ENCODE data around the gene SP2. TPM values are rescaled to one million over a fixed set of nuclear protein-coding genes. Genes with fewer than 3 reads are reported as not detected.

The SP2 gene
- total RNA-seq, 2 experiments from 2014 or later: 5.8 to 22.1 TPM

- no peaks in the 10 kb centered on the region for H3K4me1 ChIP-seq (ENCODE audit: insufficient read depth, low read length, poor library complexity, severe bottlenecking)
- H3K27ac ChIP-seq (ENCODE audit: low read depth, low read length, poor library complexity, severe bottlenecking): no peak within 1 kb of the TSS
- no peaks in the 10 kb centered on the region for H3K9me2 ChIP-seq (ENCODE audit: insufficient read depth, low read length)
- DNase-seq (ENCODE audit: low spot score): no peak
- H2AFZ ChIP-seq (ENCODE audit: low read length): no peak within 1 kb of the TSS
- no peak for TF ChIP-seq CTCF (conservative IDR thresholded peaks at IDR 0.05; ENCODE audit: low read length)
- TF ChIP-seq EZH2phosphoT487 (IDR thresholded peaks at IDR 0.05; ENCODE audit: borderline replicate concordance, low read depth, low read length): no peak
- CTCF ChIA-PET (ENCODE audit: unreplicated experiment): interaction anchor here (0.6 kb wide), 1 partner anchor 13 kb away, joined by 6 read pairs; the partner anchor contains the start of gene CDK5RAP3
- BruUV-seq (replicated peaks): no TSS peak
- no peaks in the 10 kb centered on the region for H3K9me3 ChIP-seq (ENCODE audit: low read length)
- H3K36me3 ChIP-seq (ENCODE audit: insufficient read depth, low read length): no peaks in the 10 kb centered on the region
- H3K4me2 ChIP-seq (ENCODE audit: low read length): no peak within 1 kb of the TSS
- no peak within 1 kb of the TSS for H3K4me3 ChIP-seq (ENCODE audit: low read depth, low read length, poor library complexity, severe bottlenecking)
- H3K79me2 ChIP-seq (ENCODE audit: insufficient read depth, low read depth, low read length): no peaks in the 10 kb centered on the region
- intact Hi-C loops (cut with micrococcal nuclease; ENCODE audit: unreplicated experiment): no loop called here
- POLR2A ChIA-PET: interaction anchor here (0.6 to 0.7 kb wide), 2 partner anchors 11 to 19 kb away, joined by 3 to 4 read pairs; no protein-coding TSS in a partner anchor
- H4K20me1 ChIP-seq (ENCODE audit: insufficient read depth, low read length): no peaks in the 10 kb centered on the region
These were observed 61.8 kb downstream of the SP2 start, which contains the start of gene PRR15L for GRCh38 chr17:47957591-47958490. Gene PRR15L (minus strand): TSS chr17:47957883. CDS start chr17:47953234, 4,649 bp downstream.

DNA sequence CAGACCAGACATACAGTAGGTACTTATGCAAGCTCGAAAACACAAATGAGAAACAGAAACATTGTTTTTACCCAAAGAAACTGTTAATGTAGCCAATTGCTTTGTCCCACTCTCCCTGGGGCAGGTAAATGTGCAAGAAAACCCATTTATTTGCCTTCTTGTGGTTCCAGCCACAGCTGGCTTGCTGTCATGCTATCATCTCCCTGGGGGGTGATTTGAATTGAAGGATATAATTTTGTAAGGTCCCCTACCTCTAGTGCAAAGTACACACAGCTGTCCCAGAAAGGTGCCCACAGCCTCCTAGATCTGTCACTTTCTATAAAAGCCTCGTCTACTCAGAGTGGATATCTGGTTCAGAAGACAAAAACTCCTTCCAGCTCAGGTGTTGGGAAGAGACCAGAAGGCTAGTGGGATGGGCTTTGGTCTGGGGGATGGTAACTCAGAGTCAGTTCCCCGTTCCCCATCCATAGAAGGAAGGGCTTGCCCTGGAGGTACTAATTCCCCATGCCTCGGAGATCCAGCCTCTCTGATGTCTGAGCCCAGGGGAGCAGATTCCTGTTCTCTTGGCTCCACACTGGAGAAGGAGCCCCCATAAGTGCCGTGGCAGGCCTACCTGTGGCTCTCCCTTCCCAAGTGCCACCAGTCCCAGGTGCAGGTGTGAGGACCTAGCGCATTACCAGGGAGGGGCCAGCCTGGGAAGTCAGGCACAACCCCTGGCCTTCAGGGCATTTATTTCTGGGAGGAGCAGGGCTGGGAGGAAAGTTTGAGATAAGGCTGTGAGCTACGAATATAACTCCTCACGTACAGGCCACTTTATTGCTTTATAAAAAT, 64.0 kb downstream of the SP2 start:
- POLR2A ChIA-PET: no interaction called here
- intact Hi-C loops (cut with micrococcal nuclease; ENCODE audit: unreplicated experiment): no loop called here

More for the DNA sequence above, 64.0 kb downstream of the SP2 start:
- H3K9me3 ChIP-seq (ENCODE audit: low read length): no peaks in the 10 kb centered on the region
- no peak overlapping the region for H3K27ac ChIP-seq (ENCODE audit: low read depth, low read length, poor library complexity, severe bottlenecking)
- H3K4me1 ChIP-seq (ENCODE audit: insufficient read depth, low read length, poor library complexity, severe bottlenecking): no peaks in the 10 kb centered on the region
- BruUV-seq (replicated peaks): no TSS peak
- H3K79me2 ChIP-seq (ENCODE audit: insufficient read depth, low read depth, low read length): no peaks in the 10 kb centered on the region
- no peak overlapping the region for H2AFZ ChIP-seq (ENCODE audit: low read length)
- H3K9me2 ChIP-seq (ENCODE audit: insufficient read depth, low read length): no peaks in the 10 kb centered on the region
- no peaks in the 10 kb centered on the region for H3K36me3 ChIP-seq (ENCODE audit: insufficient read depth, low read length)
- no peak overlapping the region for H3K4me2 ChIP-seq (ENCODE audit: low read length)
- no peak for DNase-seq (ENCODE audit: low spot score)
- H4K20me1 ChIP-seq (ENCODE audit: insufficient read depth, low read length): no peaks in the 10 kb centered on the region
- TF ChIP-seq EZH2phosphoT487 (IDR thresholded peaks at IDR 0.05; ENCODE audit: borderline replicate concordance, low read depth, low read length): no peak
- no peak for TF ChIP-seq CTCF (conservative IDR thresholded peaks at IDR 0.05; ENCODE audit: low read length)
- CTCF ChIA-PET (ENCODE audit: unreplicated experiment): interaction anchor here (0.5 kb wide), 1 partner anchor 280 kb away, joined by 4 read pairs; no protein-coding TSS in a partner anchor
- H3K4me3 ChIP-seq (ENCODE audit: low read depth, low read length, poor library complexity, severe bottlenecking): no peak overlapping the region
